ENCODE measurements around the gene ADAM17.
A peak's percentile ranks its signal among the peaks of the same experiment; 100 is the strongest.
"Not testable (repeated sequence)": the region's sequence is repeated elsewhere in the genome, so short reads cannot be mapped to it uniquely, and the experiment has no call there.

The ADAM17 gene

DNA sequence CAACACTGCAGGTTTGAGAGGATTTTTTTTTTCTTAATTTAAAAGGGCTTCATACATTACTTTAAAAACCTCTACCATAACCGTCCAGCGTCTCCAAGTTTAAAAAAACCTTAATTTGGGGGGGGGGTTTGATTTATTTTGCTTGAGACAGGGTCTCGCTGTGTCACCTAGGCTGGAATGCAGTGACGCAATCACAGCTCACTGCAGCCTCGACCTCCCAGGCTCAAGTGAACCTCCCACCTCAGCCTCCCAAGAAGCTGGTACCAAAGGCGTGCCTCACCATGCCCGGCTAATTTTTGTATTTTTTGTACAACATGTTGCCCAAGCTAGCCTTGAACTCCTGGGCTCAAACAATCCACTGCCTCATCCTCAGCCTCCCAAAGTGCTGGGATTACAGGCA, 36.9 kb downstream of the ADAM17 start:
- DNase-seq, result no peak

GRCh38 chr2:9518163-9518562, 37.5 kb downstream of the ADAM17 start:
- no peak for DNase-seq

GRCh38 chr2:9517118-9517782, 38.4 kb downstream of the ADAM17 start:
- no peak for DNase-seq

- not testable (repeated sequence) for DNase-seq
Measured at GRCh38 chr2:9513946-9514345, 41.7 kb downstream of the ADAM17 start.

DNA sequence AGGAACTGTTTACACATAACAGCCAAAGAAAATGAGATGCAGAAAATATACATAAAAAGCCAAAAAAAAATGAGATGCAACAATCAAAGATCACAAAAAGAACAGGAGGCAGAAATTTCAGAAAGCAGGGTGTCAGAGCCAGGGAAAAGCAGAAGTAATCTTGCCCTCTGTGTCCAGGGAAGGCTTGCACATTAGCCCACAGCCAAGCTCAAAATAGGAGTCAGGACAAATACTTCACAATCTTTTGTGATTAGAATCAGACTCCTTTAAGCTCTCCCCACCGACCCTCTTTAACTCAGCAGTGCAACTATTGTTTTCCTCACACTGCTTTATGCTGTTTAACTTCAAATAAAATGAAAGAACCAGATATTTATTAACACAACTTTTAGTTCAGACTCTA, 46.7 kb downstream of the ADAM17 start:
- DNase-seq, result no peak

DNA sequence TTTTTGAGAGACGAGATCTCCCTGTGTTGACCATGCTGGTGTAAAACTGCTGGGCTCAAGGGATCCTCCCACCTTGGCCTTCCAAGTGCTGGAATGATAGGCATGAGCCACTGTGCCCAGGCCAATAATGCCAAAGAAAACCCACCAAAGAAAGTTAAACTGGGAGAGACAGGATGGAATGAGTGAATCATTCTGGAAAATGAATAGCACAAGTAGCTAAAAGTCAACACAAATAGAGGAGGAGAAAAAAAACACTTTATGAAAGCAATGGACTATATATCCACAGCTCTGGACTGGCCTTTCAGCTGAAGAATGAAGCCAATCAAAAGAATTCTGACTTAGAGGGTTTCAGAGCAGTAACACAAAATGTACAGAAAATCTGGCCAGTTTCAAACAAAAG, 57.4 kb downstream of the ADAM17 start:
- no peak for DNase-seq

DNA sequence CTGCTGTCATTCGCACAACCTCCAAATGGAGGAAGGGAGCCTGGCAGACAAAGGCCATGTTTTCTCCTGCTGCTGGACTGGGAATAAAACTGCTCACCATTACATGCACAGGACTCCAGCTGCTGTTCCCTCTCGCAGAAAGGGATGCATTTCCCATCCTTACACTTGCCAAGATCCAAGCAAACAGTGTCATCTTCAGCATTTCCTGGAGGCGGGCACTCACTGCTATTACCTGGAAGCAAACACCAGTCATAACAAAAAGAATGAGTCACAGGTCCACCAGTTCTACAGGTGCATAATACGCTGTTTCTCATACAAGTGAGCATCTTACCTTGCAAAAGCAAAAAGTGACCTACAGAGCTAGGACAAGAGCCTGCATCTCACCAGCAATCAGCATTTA, 58.6 kb downstream of the ADAM17 start:
- DNase-seq, result no peak

- DNase-seq, result no peak
Measured at GRCh38 chr2:9494081-9494480, 61.5 kb downstream of the ADAM17 start.

GRCh38 chr2:9493478-9493877, 62.2 kb downstream of the ADAM17 start:
- DNase-seq, result no peak

DNA sequence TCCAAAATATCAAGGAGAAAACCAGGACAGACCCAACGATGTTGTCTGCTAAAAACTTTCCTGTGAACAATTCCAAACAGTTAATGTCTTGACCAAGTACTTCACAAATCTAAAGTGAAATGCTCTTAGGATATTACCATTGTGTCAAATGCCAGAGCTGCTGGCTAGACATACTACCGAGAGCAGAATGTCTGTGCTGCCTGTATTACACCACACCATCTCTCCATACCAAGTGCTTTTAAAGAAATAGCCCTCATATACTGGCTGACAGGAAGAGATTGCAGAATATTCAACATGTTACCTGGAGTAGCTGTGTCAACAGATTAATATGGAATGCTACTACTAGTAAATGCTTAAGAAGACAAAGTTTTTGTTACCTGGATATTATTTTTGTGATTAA, 62.7 kb downstream of the ADAM17 start:
- no peak for DNase-seq

DNA sequence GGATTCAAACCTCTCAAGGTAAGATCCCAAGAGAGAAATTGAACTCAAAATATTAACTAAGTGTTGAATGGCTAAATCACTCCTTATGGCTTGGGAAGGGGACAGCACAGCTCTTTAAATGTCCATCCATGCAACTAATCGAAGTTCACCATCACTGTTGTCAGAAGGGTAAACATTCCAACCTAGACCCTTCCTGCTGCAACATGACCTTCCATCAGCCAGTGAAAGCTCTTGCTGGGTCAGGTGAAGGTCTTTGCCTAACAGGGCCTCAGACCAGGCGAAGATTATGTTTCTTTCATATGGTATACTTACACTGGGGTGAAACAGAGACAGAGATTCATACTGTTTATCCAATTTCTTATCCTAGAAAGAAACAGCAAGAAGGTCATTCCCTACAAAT, 64.8 kb downstream of the ADAM17 start:
- no peak for DNase-seq

- DNase-seq, result no peak
Measured at GRCh38 chr2:9488583-9489547, 66.8 kb downstream of the ADAM17 start.

DNA sequence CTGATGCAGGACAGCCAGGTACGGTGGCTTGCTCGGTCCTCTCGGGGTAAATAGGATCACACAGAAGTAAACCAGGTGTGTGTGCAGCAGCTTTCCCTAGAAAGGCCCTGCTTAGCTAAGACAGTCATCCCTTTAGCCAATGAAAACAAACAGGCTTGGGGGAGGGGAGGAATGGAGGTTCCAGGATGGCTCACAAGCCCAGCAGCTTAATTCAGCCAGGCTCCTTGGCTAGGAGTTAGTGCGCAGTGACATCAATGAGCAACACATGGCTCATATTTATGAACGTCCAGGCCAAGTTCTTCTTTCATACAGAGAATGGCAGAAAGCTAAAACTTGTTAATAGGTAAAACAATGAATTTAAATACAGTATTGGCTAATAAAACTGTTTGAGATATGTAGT, 71.1 kb downstream of the ADAM17 start:
- DNase-seq, result no peak

GRCh38 chr2:9483107-9483506, 72.5 kb downstream of the ADAM17 start:
- no peak for DNase-seq

DNA sequence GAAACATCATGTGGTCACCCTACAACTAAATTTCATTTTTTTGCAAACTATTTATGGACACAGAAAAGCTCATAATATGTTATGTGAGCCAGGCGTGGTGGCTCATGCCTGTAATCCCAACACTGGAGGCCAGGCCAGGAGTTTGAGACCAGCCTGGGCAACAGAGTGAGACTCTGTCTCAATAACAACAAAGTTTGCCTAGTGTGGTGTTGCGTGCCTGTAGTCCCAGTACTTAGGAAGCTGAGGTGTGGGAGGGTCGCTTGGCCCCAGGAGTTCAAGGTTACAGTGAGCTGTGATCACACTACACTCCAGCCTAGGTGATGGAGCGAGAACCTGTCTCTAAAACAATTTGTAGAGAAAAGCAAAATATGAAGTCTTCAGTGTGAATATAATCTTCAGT, 75.5 kb downstream of the ADAM17 start:
- no peak for DNase-seq

DNA sequence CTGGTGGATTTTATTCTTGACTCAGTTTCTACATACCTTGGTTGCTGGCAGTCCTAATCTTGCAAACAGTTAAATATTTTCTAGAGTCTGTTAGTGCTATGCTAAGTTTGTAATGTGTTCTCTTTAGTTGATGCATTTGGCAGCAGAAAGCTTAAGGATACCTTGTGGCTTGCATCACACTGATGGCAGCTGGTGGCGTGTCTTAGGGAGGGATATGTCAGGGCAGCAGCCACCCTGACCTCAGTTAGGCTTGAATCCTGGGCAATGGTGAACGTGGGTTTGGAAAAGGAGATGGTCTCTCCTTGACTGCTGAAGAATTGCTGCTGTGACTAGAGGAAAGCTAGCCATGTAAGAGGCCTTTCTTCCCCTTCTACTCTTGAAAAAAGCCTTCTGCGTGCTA, 77.1 kb downstream of the ADAM17 start:
- no peak for DNase-seq

DNA sequence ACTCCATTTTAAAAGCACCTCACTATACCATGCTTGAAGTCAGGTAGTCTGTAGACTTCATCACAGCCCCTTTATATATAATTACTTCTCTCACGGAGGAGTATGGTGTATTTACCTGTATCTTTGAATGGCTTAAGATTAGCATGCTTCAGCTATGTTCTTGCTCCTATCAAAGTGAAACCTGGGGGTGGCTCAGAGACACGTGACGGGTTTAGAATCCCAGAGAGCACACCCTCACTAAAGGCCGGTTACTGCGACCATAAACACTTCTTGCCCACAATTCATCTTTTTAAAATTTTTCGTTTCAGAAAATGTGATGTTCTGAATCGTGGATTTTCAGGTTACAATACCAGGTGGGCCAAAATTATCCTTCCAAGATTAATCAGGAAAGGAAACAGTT, 77.7 kb downstream of the ADAM17 start:
- DNase-seq, result no peak

GRCh38 chr2:9474361-9475057, 81.1 kb downstream of the ADAM17 start, which contains the start of gene IAH1:
Gene IAH1, plus strand, starts transcription at chr2:9474551. Its CDS starts 16 bp downstream, at chr2:9474567.
- DNase-seq, result peak; percentile 72 to 79

DNA sequence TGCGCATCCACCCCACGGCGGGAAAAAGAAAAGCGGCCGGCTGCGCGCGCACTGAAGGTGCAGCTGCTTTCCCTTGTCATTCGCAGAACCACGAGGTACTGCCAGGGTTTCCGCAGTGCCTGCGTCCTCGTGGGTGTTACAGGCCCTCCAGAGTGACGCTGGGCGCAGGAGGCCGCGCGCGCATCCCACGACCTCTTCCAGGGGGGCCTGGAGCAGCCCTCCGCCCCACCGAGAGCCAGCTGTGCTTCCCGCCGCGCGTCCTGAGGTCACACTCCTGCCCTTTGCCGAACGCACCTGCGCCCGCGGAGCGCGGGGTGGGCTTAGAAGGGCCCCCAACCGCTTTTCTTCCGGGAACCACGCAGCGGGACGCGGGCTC, 81.7 kb downstream of the ADAM17 start:
- peak; percentile 66 to 70 for DNase-seq

DNA sequence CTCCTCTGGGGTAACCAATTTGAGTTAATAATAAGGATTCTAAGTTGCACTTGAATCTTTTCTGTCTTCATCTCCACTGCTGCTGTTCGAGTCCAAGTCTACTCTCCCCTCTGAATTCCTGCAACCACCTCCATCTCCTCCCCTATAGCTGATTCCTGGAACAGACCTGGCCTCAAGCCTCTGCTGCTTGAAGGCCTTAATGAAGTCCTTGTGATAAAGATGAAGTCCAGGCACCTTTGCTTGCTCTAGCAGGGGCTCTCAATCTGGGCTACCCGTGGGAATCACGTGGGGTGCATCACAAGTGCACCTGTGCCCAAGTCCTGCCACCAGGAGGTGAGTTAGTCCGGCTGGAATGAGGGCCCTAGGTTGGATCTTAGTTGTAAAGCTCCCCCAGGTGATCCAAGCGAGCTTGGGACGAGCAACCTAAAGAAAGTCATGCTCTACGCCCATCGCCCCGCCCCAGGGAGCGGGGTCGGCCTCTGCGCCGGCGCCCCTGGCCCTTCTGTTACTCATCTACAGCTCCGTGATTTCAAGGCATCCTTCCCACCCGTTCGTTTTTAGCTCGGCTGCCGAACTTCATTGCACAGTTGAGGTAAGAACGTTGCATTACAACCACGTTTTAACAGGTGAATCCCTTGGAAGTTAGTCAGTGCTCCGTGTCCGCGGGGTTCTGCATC, 82.2 kb downstream of the ADAM17 start:
- DNase-seq, result peak in 1 of 2 donors; percentile 39

- no peak for DNase-seq
Measured at GRCh38 chr2:9472511-9472910, 83.1 kb downstream of the ADAM17 start.

DNA sequence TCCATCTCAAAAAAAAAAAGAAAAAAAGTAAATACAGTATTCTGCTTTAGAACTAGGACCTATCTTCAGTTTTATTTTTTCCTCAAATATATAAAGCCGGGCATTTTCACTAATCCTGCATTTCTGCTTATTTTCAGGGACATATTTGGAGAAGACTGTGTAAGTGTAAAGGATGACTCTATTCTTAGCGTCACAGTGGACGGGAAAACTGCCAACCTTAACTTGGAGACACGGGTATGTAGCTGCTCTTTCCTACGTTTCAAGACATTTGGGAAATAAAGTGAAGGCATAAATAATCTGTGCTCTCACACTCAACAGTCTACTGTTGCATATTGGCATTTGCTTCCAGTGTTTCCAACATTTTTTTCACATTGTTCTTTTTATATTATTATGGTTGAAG, 84.4 kb downstream of the ADAM17 start:
- DNase-seq, result no peak

- no peak for DNase-seq
Measured at GRCh38 chr2:9467687-9468086, 87.9 kb downstream of the ADAM17 start.
